OCI-LY7 (cell line): Measurements from ENCODE around the gene BBLN. TPM values are rescaled to one million over a fixed set of nuclear protein-coding genes. Genes with fewer than 3 reads are reported as not detected.

Experiments used
- BruUV-seq: library from RNA; stranded (reverse); fragments of 400-500 nt; replicated peaks from 2 replicates; lab custom pipeline; 2021; lab: Mats Ljungman, UMichigan
- CTCF ChIA-PET: fragments of 300-600 bp; sonication (Branson Sonifier 250); formaldehyde crosslinking; loops from one replicate; lab custom pipeline; 2022; ENCODE audit warnings: antibody characterized with exemption; ENCODE audit not compliant: unreplicated experiment; lab: Charles Lee
- POLR2A ChIA-PET: fragments of 300-600 bp; sonication (Branson Sonifier 250); formaldehyde crosslinking; loops from one replicate; lab custom pipeline; 2022; ENCODE audit warnings: antibody characterized with exemption; lab: Charles Lee
- DNase-seq: peaks from one replicate; pipeline ENCODE4 v3.0.0-alpha.2; 2015; ENCODE audit warnings: low spot score
- H2AFZ ChIP-seq: fragments of 200-600 bp; sonication (generic), shearing (Covaris generic); 2 replicates; pipeline ENCODE4 v1.6.1; 2014; ENCODE audit warnings: mild to moderate bottlenecking, antibody characterized with exemption, low read length, moderate library complexity
- H3K27ac ChIP-seq: fragments of 200-600 bp; sonication (generic); 2 replicates; pipeline ENCODE4 v1.5.1; 2014; ENCODE audit warnings: mixed run types, low read depth, mild to moderate bottlenecking, moderate library complexity, low read length, inconsistent platforms; ENCODE audit not compliant: poor library complexity, severe bottlenecking
- H3K36me3 ChIP-seq: fragments of 200-600 bp; sonication (generic); 2 replicates; pipeline ENCODE4 v1.6.1; 2014; ENCODE audit warnings: mild to moderate bottlenecking, antibody characterized with exemption, low read length, moderate library complexity, mixed read lengths; ENCODE audit not compliant: insufficient read depth
- H3K4me1 ChIP-seq: fragments of 200-600 bp; sonication (generic); 2 replicates; pipeline ENCODE4 v1.5.1; 2014; ENCODE audit warnings: mild to moderate bottlenecking, low read length; ENCODE audit not compliant: insufficient read depth, poor library complexity, severe bottlenecking
- H3K4me2 ChIP-seq: fragments of 200-600 bp; sonication (generic); 2 replicates; pipeline ENCODE4 v1.6.1; 2014; ENCODE audit warnings: mild to moderate bottlenecking, low read length
- H3K4me3 ChIP-seq: fragments of 200-600 bp; sonication (generic); 2 replicates; pipeline ENCODE4 v1.5.1; 2014; ENCODE audit warnings: mild to moderate bottlenecking, low read depth, low read length; ENCODE audit not compliant: poor library complexity, severe bottlenecking
- H3K79me2 ChIP-seq: fragments of 200-600 bp; sonication (generic); 2 replicates; pipeline ENCODE4 v1.6.1; 2016; ENCODE audit warnings: low read depth, mild to moderate bottlenecking, low read length, moderate library complexity, mixed read lengths; ENCODE audit not compliant: insufficient read depth
- H3K9me2 ChIP-seq: fragments of 200-600 bp; sonication (generic); 2 replicates; pipeline ENCODE4 v1.6.1; 2016; ENCODE audit warnings: mild to moderate bottlenecking, low read length, mixed read lengths; ENCODE audit not compliant: insufficient read depth
- H3K9me3 ChIP-seq: fragments of 200-600 bp; sonication (generic); 2 replicates; pipeline ENCODE4 v1.6.1; 2014; ENCODE audit warnings: mild to moderate bottlenecking, mixed run types, low read length, mixed read lengths
- H4K20me1 ChIP-seq: fragments of 200-600 bp; sonication (generic); 2 replicates; pipeline ENCODE4 v1.6.1; 2014; ENCODE audit warnings: mild to moderate bottlenecking, antibody characterized with exemption, low read length, moderate library complexity, mixed read lengths; ENCODE audit not compliant: insufficient read depth
- CTCF ChIP-seq: fragments of 200-600 bp; sonication (generic); conservative IDR thresholded peaks from 2 replicates; pipeline ENCODE4 v1.5.1; 2014; ENCODE audit warnings: mild to moderate bottlenecking, antibody characterized with exemption, low read length, moderate library complexity, mixed read lengths
- EZH2phosphoT487 ChIP-seq: fragments of 200-600 bp; sonication (generic); IDR thresholded peaks from 2 replicates; pipeline ENCODE4 v1.6.1; 2018; ENCODE audit warnings: low read depth, borderline replicate concordance, mild to moderate bottlenecking, mixed run types, antibody characterized with exemption, low read length, moderate library complexity, mixed read lengths
- intact Hi-C: fragments of 100-400 bp; cut with micrococcal nuclease; formaldehyde crosslinking; loops from one replicate; pipeline ENCODE4 v1.10.0; 2022; ENCODE audit not compliant: unreplicated experiment
- total RNA-seq, 2 experiments: library from RNA; depleted of rRNA in 1 of 2; stranded (reverse); fragments of >200 nt in 1 of 2; shearing (Covaris generic) in 1 of 2; gene quantifications; 2 replicates each; pipeline ENCODE4 v1.2.3, GENCODE V29; 2014 to 2022

BBLN gene
- total RNA-seq, 2 experiments from 2014 or later = 66.9 to 104 TPM

GRCh38 chr9:128120741-128121465 lies 39.2 kb upstream of the BBLN start:
- Histone ChIP-seq H3K9me2 (no peaks in the 10 kb centered on the region), H3K4me3 (no peak overlapping the region), H3K36me3 (peaks cover 71% of the 10 kb centered on the region), H2AFZ (no peak overlapping the region), H3K27ac (no peak overlapping the region), H3K4me1 (peaks cover 12% of the 10 kb centered on the region), H4K20me1 (0 out of 2 replicates have a peak, but pooled peaks cover 7% of the 10 kb centered on the region), H3K4me2 (no peak overlapping the region), H3K9me3 (no peaks in the 10 kb centered on the region), H3K79me2 (peaks cover 9% of the 10 kb centered on the region)
- DNase-seq = no peak
- BruUV-seq = no TSS peak
- ChIA-PET CTCF (no interaction called here), POLR2A (no interaction called here)
- intact Hi-C loops = no loop called here
- TF ChIP-seq EZH2phosphoT487 (no peak), CTCF (no peak)

GRCh38 chr9:128121466-128121810 lies 38.6 kb upstream of the BBLN start:
- no peak overlapping the region for H2AFZ ChIP-seq
- ChIA-PET POLR2A (no interaction called here), CTCF (no interaction called here)
- H3K4me2 ChIP-seq = no peak overlapping the region
- H4K20me1 ChIP-seq = 0 out of 2 replicates have a peak, but pooled peaks cover 7% of the 10 kb centered on the region
- intact Hi-C loops = no loop called here
- no peak overlapping the region for H3K4me3 ChIP-seq
- H3K9me2 ChIP-seq = no peaks in the 10 kb centered on the region
- peaks cover 66% of the 10 kb centered on the region for H3K36me3 ChIP-seq
- no peak overlapping the region for H3K27ac ChIP-seq
- no peak for DNase-seq
- H3K4me1 ChIP-seq = peaks cover 17% of the 10 kb centered on the region
- BruUV-seq = no TSS peak
- H3K9me3 ChIP-seq = no peaks in the 10 kb centered on the region
- H3K79me2 ChIP-seq = peaks cover 14% of the 10 kb centered on the region
- TF ChIP-seq CTCF = no peak
